HG02870 (cell line): ENCODE measurements around the gene SLC17A5.
"Not testable (repeated sequence)": the region's sequence is repeated elsewhere in the genome, so short reads cannot be mapped to it uniquely, and the experiment has no call there.

Source experiments
- ATAC-seq: cut with Tn5 transposase; IDR thresholded peaks from one replicate; pipeline ENCODE4 v1.9.1; 2021; ENCODE audit warnings: mild to moderate bottlenecking, moderate library complexity; ENCODE audit not compliant: unreplicated experiment

The SLC17A5 gene

GRCh38 chr6:73618082-73618481, 35.7 kb downstream of the SLC17A5 start:
- not testable (repeated sequence) for ATAC-seq

- ATAC-seq = no peak
Observed at GRCh38 chr6:73614802-73615201, 39.0 kb downstream of the SLC17A5 start.

DNA sequence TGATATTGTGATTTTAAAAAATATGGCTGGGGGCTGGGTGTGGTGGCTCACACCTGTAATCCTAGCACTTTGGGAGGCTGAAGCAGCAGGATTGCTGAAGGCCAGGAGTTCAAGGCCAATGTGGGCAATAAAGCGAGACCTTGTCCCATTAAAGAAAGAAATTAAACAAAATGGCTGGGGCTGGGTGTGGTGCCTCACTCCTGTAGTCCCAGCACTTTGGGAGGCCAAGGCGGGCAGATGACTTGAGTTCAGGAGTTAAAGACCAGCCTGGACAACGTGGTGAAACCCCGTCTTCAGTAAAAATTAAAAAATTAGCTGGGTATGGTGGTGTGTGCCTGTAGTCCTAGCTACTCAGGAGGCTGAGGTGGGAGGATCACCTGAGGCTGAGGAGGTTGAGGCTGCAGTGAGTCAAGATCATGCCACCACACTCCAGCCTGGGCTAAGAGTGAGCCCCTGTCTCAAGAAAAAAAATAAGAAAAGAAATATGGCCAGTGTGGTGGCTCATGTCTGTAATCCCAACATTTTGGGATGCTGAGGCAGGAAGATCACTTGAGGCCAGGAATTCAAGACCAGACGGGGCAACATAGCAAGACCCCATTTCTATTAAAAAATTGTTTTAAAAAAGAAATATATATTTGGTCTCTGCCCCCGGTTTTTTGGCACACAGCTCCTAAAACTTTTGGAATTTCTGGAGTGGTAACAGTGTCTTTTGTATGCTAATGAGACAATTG, 39.8 kb downstream of the SLC17A5 start:
- ATAC-seq = no peak

GRCh38 chr6:73612611-73613010, 41.2 kb downstream of the SLC17A5 start:
- no peak for ATAC-seq

- ATAC-seq = no peak
Observed at GRCh38 chr6:73610444-73611275, 43.1 kb downstream of the SLC17A5 start.

- no peak for ATAC-seq
Observed at GRCh38 chr6:73608761-73609160, 45.0 kb downstream of the SLC17A5 start.

GRCh38 chr6:73606428-73606827, 47.4 kb downstream of the SLC17A5 start:
- ATAC-seq = no peak

DNA sequence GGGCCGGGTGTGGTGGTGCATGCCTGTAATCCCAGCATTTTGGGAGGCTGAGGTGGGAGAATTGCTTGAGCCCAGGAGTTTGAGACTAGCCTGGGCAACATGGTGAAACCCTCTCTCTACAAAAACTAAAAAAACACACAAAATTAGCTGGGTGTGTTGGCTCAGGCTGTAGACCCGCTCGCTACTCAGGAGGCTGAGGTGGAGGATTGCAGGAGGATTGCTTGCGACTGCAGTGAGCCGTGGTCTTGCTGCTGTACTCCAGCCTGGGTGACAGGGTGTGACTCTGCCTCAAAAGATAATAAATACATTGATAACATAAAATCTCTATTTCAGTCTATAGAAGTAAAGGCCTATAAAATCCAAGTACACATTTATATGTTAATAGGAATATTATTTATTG, 49.3 kb downstream of the SLC17A5 start:
- ATAC-seq = no peak

DNA sequence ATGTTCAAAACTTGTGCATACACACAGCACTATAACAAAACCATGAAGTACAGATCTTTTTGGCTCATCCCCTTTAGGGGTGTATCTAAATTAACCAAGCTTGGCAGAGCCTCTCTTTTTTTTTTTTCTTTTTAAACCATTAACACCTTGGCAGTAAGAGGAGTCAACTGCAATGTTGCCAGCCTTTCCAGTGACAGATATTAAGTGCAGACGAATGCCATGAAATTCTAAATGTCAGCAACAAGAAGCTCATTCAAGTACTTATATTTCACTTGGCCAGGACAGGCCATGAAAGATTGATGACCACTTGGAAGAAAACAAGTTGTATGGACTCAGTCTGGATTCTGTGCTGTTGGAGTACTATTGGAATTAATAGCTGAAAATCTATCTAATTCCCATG, 49.8 kb downstream of the SLC17A5 start:
- ATAC-seq = no peak

GRCh38 chr6:73586416-73586974, 67.3 kb downstream of the SLC17A5 start:
- ATAC-seq = peak; percentile 6

DNA sequence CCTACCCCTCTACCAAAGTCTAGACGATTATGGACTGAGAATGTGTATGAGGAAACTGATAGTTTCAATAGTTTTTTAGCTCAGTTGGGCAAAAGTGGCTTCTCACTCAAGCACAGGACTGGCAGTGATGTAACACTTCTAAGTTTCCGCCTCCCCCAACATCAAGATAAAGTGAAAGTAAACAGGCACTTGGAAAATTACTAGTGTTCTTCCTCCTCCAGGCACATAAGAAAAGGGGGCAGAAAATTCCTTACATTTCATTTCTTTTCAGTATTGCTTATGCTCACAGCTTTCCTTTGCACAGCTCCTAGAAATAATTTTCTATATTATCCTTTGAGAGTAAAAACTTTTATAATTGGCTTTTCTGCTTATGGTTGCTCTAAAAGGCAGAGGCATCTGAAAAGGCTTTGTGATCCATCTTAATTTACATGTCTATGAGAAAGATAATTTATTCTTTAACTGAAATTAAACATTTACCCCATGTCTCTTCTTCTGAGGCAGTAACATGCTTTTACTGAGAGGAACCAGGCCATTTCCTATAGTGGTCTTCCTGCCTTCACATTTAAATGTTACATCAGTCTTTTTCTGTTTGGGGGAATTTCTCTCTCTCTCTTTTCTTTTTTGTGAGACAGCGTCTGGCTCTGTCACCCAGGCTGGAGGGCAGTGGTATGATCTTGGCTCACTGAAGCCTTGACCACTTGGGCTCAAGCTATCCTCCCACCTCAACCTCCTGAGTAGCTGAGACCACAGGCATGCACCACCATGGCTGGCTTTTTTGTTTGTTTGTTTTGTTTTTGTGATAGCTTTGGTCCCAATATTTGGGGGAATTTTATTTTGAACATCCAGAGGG, 68.0 kb downstream of the SLC17A5 start:
- ATAC-seq = peak; percentile 82

- ATAC-seq = no peak
Observed at GRCh38 chr6:73581293-73581692, 72.5 kb downstream of the SLC17A5 start.

- ATAC-seq = peak; percentile 85
Observed at GRCh38 chr6:73580247-73581149, 73.3 kb downstream of the SLC17A5 start.

GRCh38 chr6:73579851-73580246, 73.9 kb downstream of the SLC17A5 start:
- peak; percentile 14 for ATAC-seq

DNA sequence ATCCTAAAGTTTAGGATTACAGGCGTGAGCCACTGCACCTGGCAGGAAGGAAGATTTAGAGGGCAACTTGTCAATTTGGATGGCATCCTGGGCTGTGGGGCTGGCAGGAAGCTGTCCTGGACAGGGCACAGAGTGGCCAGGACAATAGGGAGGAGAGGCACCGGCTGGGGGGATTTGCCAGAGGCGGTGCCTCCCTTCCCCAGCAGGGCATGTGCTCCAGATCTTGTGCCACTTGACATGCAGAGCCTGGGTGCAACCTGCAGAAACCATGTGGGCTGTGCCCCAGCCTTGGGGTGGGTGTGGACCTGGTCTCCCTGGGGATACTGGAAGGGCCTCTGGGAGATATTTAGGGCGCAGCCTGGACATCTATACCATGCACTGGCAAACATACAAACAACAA, 74.4 kb downstream of the SLC17A5 start:
- ATAC-seq = no peak

- no peak for ATAC-seq
Observed at GRCh38 chr6:73577676-73578075, 76.1 kb downstream of the SLC17A5 start.

- ATAC-seq = not testable (repeated sequence)
Observed at GRCh38 chr6:73572531-73572930, 81.3 kb downstream of the SLC17A5 start.

DNA sequence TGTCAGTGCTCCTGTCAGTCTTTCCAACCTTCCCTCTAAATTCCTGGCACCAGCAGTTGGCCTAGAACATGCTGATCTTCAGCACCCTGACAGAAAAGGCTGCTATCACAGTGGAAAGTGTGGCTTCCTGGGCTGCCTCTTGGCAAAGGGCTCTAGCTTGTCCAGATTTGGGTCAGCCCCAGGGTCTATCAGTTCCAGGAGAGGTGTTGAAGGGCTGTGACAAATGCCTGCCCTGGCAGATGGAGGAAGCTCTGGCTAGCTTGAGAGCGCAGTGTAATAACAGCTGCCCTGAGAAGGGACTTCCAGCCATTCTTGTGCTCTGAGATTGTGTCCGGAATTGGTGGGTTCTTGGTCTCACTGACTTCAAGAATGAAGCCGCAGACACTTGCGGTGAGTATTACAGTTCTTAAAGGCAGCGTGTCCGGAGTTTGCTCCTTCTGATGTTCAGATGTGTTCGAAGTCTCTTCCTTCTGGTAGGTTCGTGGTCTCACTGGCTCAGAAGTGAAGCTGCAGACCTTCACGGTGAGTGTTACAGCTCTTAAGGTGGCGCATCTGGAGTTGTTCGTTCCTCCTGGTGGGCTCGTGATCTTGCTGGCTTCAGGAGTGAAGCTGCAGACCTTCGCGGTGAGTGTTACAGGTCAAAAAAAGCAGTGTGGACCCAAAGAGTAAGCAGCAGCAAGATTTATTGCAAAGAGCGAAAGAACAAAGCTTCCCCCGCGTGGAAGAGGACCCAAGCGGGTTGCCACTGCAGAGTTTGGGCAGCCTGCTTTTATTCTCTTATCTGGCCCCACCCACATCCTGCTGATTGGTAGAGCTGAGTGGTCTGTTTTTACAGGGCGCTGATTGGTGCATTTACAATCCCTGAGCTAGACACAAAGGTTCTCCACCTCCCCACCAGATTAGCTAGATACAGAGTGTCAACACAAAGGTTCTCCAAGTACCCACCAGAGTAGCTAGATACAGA, 82.3 kb downstream of the SLC17A5 start:
- not testable (repeated sequence) for ATAC-seq

- ATAC-seq = no peak
Observed at GRCh38 chr6:73569121-73569520, 84.7 kb downstream of the SLC17A5 start.
